GM18867 (cell line): ENCODE measurements around the gene SCAI.
"Not testable (repeated sequence)": the region's sequence is repeated elsewhere in the genome, so short reads cannot be mapped to it uniquely, and the experiment has no call there.

ENCODE experiments used
- ATAC-seq: cut with Tn5 transposase; IDR thresholded peaks from one replicate; pipeline ENCODE4 v1.9.1; 2021; ENCODE audit warnings: mild to moderate bottlenecking, moderate library complexity; ENCODE audit not compliant: unreplicated experiment

Gene SCAI

GRCh38 chr9:125143377-125144090 is at the start of gene SCAI:
TSS of gene SCAI (minus strand) at chr9:125143528. CDS start at chr9:125143437, 91 bp downstream.
- peak; percentile 98 for ATAC-seq

- no peak for ATAC-seq
Observed at GRCh38 chr9:125190361-125190801, 47.1 kb upstream of the SCAI start.

- ATAC-seq: peak; percentile 96
Observed at GRCh38 chr9:125189361-125190289, 46.3 kb upstream of the SCAI start, which contains the start of gene PPP6C. TSS of gene PPP6C (minus strand) at chr9:125189803. CDS start at chr9:125189718, 85 bp downstream.

- peak; percentile 20 for ATAC-seq
Observed at GRCh38 chr9:125189011-125189360, 45.7 kb upstream of the SCAI start.

GRCh38 chr9:125183561-125183960 is 40.2 kb upstream of the SCAI start:
- no peak for ATAC-seq

- ATAC-seq: no peak
Observed at GRCh38 chr9:125183054-125183453, 39.7 kb upstream of the SCAI start.

- ATAC-seq: not testable (repeated sequence)
Observed at GRCh38 chr9:125181756-125182155, 38.4 kb upstream of the SCAI start.

GRCh38 chr9:125180876-125181275 is 37.5 kb upstream of the SCAI start:
- ATAC-seq: no peak

GRCh38 chr9:125179776-125180175 is 36.4 kb upstream of the SCAI start:
- not testable (repeated sequence) for ATAC-seq

GRCh38 chr9:125177888-125178287 is 34.6 kb upstream of the SCAI start:
- ATAC-seq: no peak

- no peak for ATAC-seq
Observed at GRCh38 chr9:125176636-125177035, 33.3 kb upstream of the SCAI start.

- ATAC-seq: no peak
Observed at GRCh38 chr9:125172031-125172755, 28.9 kb upstream of the SCAI start.

- ATAC-seq: no peak
Observed at GRCh38 chr9:125169895-125170294, 26.6 kb upstream of the SCAI start.

GRCh38 chr9:125166762-125167161 is 23.4 kb upstream of the SCAI start:
- ATAC-seq: no peak

GRCh38 chr9:125162891-125163290 is 19.6 kb upstream of the SCAI start:
- not testable (repeated sequence) for ATAC-seq

GRCh38 chr9:125161284-125161918 is 18.1 kb upstream of the SCAI start:
- ATAC-seq: no peak

- ATAC-seq: no peak
Observed at GRCh38 chr9:125160750-125161149, 17.4 kb upstream of the SCAI start.

- ATAC-seq: no peak
Observed at GRCh38 chr9:125156551-125156950, 13.2 kb upstream of the SCAI start.

- ATAC-seq: no peak
Observed at GRCh38 chr9:125153712-125154367, 10.5 kb upstream of the SCAI start.

GRCh38 chr9:125151730-125152129 is 8.4 kb upstream of the SCAI start:
- no peak for ATAC-seq
